ENCODE results near the gene FCRL6.
A peak's percentile ranks its signal among the peaks of the same experiment; 100 is the strongest.

FCRL6 gene

DNA sequence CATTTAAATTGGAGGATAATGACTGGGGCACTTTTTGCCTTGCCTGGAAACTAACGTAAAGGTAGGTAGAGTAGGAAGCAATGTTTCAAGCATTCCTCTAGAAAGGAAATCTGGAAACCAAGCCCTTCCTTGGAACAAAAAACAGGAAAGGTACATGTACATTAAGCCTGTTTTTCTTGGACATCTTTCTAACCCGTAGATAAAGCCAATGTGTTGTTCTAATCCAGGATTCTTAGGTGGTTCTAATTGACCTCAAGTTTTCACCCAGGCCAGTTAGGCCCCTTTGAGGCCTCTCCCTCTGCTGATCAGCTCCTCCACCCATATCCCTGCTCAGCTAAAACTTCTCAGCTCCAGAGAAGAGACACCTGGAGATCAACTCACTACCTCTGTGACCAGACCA is 27.7 kb upstream of the FCRL6 start:
- no peak overlapping the region for H3K27ac ChIP-seq
- TF ChIP-seq, protein P1, sequence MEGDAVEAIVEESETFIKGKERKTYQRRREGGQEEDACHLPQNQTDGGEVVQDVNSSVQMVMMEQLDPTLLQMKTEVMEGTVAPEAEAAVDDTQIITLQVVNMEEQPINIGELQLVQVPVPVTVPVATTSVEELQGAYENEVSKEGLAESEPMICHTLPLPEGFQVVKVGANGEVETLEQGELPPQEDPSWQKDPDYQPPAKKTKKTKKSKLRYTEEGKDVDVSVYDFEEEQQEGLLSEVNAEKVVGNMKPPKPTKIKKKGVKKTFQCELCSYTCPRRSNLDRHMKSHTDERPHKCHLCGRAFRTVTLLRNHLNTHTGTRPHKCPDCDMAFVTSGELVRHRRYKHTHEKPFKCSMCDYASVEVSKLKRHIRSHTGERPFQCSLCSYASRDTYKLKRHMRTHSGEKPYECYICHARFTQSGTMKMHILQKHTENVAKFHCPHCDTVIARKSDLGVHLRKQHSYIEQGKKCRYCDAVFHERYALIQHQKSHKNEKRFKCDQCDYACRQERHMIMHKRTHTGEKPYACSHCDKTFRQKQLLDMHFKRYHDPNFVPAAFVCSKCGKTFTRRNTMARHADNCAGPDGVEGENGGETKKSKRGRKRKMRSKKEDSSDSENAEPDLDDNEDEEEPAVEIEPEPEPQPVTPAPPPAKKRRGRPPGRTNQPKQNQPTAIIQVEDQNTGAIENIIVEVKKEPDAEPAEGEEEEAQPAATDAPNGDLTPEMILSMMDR (conservative IDR thresholded peaks at IDR 0.05), result no peak

DNA sequence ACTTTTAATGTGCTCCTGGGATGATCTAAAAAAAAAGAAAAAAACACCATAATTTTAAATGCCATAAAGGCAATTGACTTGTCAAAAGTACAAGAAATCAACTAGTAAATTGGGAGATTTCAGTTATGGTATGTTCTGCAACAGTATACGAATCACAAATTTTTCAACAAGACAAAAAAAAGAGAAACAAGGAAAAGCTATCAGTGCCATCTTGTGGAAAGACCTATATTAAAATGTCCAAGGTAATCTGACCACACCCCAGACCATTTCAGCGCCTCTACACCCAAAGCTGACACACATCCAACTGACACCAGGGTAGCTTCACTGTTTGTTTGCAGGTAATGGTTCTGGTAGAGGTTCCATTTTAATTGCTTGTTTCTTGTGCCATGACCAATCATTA is 26.4 kb upstream of the FCRL6 start:
- TF ChIP-seq, protein P1 (conservative IDR thresholded peaks at IDR 0.05), result no peak
- no peak overlapping the region for H3K27ac ChIP-seq

DNA sequence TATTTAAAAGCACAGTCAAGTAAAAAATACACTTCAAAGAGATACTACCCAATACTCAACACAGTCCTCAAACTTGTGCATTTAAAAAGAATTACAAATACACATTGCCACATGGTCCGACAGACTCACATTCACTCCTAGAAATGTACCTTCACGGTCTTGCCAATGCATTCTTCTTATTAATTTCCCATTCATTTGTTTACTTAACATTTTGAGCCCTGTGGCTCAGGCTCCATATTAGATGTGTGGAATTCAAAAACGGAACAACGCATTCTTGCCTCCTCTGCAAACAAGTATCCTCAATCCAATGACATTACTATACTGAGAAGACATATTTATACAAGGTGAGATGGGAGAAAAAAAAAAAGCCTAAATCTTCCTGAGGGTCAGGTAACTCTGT is 23.9 kb upstream of the FCRL6 start:
- TF ChIP-seq, protein P1 (conservative IDR thresholded peaks at IDR 0.05), result no peak

DNA sequence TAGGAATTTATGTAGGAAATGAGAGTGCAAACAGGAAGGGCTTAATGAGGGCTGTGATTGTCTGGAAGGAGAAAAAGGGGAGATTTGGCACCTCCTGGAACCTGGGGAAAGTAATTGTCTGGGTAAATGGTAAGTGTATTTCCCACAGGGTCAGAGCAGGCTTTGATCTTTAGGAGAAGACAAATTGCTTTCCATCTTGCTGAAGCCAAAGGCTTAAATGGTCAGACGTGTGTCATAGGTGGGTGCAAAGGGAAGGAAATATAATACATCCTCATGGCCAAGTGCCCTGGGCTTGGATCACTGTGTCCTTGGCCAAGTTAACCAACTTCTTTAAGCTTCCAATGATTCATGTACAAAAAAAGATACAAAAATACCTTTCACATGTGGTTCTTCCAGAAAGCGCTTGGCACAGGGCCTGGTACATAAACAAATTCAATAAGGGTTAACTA is 22.7 kb upstream of the FCRL6 start:
- TF ChIP-seq, protein P1 (conservative IDR thresholded peaks at IDR 0.05), result no peak
- no peak overlapping the region for H3K27ac ChIP-seq

More for the DNA sequence above, 23.9 kb upstream of the FCRL6 start:
- no peak overlapping the region for H3K27ac ChIP-seq

DNA sequence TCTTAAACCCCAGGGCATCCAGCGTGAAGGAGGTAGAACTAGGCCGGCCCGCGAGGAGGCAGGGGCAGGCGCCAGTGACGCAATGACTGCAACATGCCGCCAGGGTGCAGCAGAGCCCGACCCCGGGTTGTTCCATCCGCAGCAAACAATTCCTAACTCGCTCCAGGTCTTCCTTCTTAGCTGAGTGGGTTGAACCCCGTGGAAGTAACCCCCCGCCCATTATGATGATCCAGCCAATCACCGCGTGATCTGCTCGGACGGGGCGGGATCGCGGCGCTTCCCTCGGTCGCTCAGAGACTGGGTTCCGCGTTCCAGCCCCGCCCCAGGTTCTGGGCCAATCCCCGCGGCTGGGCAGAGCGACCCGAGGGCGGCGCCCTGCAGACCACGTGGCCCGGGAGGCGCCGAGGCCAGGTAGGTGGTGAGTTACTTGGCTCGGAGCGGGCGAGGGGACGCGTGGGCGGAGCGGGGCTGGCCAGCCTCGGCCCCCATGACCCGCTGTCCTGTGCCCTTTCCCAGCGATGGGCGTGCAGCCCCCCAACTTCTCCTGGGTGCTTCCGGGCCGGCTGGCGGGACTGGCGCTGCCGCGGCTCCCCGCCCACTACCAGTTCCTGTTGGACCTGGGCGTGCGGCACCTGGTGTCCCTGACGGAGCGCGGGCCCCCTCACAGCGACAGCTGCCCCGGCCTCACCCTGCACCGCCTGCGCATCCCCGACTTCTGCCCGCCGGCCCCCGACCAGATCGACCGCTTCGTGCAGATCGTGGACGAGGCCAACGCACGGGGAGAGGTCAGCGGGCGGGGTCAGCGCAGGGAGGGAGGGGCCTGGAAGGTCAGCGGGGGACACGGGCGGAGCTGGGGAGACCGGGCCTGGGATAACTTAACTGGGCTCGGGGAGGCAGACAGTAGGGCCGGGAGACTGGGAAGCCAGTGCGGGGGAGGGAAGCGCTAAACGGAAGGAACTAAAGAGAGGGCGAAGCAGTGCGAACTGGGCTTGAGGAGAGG is 21.3 kb upstream of the FCRL6 start, which contains the start of gene DUSP23:
Gene DUSP23, plus strand, starts transcription at position 380 of the 1,000 bp plus-strand sequence. Its CDS starts 139 bp downstream, at position 519.
- H3K27ac ChIP-seq, result no peak within 1 kb of the TSS
- TF ChIP-seq, protein P1 (conservative IDR thresholded peaks at IDR 0.05), result peak; percentile 66

DNA sequence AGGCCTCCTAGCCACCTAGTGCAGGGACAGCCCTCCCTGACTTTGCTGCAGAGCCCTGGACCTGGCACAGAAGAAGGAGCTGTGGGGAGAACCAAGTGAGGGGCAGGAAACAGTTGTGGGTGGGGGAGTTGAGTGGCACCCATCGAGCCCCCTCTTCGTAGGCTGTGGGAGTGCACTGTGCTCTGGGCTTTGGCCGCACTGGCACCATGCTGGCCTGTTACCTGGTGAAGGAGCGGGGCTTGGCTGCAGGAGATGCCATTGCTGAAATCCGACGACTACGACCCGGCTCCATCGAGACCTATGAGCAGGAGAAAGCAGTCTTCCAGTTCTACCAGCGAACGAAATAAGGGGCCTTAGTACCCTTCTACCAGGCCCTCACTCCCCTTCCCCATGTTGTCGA is 20.2 kb upstream of the FCRL6 start:
- H3K27ac ChIP-seq, result no peak overlapping the region
- TF ChIP-seq, protein P1 (conservative IDR thresholded peaks at IDR 0.05), result no peak

DNA sequence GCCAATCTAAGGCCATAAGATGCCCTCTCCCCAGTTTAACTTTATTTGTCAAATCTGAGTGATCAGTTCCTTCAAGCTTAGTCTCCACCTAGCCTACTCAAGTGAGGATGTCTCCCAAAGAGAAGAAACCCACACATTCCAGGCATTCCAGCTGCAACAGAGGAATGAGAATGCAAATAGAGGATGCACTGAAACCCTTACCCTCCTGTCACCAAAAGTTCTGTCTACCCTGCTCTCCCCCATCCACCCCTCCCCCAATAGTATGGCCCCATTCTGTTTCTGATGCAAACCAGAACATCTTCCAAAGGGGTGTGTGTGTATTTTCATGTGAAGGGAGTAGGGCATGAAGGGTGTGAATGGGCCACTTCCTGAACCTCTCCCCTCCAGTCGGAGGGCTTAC is 18.4 kb upstream of the FCRL6 start:
- H3K27ac ChIP-seq, result no peak overlapping the region
- TF ChIP-seq, protein P1 (conservative IDR thresholded peaks at IDR 0.05), result no peak

Data from VCaP (cell line).